Epithelial cell of proximal tubule (primary cell): ENCODE measurements around the gene LYSMD1. TPM values are rescaled to one million over a fixed set of nuclear protein-coding genes. Genes with fewer than 3 reads are reported as not detected.
A peak's percentile ranks its signal among the peaks of the same experiment; 100 is the strongest.

Experiments
- DNase-seq: peaks from one replicate; pipeline ENCODE4 v3.0.0-alpha.2; 2011; ENCODE audit warnings: low read depth
- H3K4me3 ChIP-seq: 2 replicates; pipeline ENCODE4 v1.5.1; 2011; ENCODE audit warnings: low read depth, mild to moderate bottlenecking, low read length
- total RNA-seq: library from RNA; depleted of rRNA; stranded (reverse); fragments of >200 nt; gene quantifications from 2 replicates; pipeline ENCODE4 v1.2.3, GENCODE V29; 2015
- TF ChIP-seq, protein P1 (sequence below): conservative IDR thresholded peaks from 2 replicates; pipeline ENCODE4 v1.5.1; 2012; ENCODE audit warnings: low read depth, mild to moderate bottlenecking, low read length

The LYSMD1 gene
- total RNA-seq, 1 donor from 2014 or later, result 4.5 TPM

DNA sequence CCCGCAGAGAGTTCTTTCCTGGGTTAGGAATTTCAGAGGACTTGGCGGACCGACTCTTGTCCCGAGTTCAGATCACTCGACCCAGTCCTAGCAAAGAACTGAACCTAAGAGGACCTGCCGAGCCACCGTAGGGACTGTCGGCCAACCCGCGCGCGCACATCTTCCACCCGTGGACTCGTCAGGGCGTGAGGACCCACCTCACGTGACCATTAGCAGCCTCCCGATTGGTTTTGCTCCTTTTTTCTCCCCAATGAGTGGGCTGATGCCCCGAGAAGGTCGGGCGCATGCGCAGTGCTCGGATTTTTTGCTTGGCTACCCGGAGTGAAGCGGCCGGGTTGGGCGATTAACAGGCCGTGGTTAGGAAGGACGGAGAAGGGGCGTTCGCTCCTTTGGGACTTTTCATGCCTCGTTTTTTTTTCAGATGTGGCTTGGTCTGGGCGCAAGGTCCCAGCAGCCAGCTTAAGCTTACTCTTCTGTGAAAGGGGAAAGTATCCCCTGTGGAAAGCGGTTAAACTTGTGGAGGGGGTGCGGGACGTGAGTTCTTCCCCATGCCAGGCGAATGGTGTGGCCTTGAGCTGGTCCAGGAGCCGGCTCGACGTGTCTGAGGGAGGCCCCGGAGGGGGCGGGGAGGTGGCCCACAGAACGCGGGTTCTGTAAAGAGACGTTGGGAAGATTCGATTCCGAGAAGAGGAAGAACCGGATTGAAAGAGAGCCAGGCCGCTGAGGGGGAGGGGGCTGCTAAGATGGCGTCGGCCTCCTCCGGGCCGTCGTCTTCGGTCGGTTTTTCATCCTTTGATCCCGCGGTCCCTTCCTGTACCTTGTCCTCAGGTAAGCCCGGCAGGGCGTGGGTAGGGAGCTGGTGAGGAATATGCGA, 32.8 kb upstream of the LYSMD1 start, which contains the start of gene PIP5K1A:
PIP5K1A (plus strand) TSS at position 299 of the 874 bp plus-strand sequence; CDS start at position 744, 445 bp downstream.
- TF ChIP-seq, protein P1, sequence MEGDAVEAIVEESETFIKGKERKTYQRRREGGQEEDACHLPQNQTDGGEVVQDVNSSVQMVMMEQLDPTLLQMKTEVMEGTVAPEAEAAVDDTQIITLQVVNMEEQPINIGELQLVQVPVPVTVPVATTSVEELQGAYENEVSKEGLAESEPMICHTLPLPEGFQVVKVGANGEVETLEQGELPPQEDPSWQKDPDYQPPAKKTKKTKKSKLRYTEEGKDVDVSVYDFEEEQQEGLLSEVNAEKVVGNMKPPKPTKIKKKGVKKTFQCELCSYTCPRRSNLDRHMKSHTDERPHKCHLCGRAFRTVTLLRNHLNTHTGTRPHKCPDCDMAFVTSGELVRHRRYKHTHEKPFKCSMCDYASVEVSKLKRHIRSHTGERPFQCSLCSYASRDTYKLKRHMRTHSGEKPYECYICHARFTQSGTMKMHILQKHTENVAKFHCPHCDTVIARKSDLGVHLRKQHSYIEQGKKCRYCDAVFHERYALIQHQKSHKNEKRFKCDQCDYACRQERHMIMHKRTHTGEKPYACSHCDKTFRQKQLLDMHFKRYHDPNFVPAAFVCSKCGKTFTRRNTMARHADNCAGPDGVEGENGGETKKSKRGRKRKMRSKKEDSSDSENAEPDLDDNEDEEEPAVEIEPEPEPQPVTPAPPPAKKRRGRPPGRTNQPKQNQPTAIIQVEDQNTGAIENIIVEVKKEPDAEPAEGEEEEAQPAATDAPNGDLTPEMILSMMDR, result no peak
- peak; percentile 82 for DNase-seq
- peak within 1 kb of the TSS; percentile 75 for H3K4me3 ChIP-seq

DNA sequence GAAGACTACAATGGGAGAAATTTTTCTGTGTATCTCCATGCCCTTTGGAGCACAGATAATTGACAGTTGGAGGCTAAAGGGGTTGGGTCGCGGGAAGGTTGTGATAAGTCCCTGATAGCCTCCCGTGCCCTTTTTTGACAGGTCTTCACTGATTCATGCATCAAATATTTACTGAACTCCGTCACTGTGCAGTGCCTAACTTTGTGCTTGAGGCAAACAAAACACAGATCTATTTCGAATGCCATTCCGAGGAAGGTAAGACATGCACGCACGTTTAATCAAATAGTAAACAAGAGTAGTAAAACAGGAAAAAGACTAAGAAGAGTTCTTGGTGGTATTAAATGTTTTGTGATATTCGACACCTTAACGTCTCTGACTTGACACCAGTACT, 32.2 kb upstream of the LYSMD1 start:
- TF ChIP-seq, protein P1, result no peak
- peak overlapping the region; percentile 75 for H3K4me3 ChIP-seq
- no peak for DNase-seq

DNA sequence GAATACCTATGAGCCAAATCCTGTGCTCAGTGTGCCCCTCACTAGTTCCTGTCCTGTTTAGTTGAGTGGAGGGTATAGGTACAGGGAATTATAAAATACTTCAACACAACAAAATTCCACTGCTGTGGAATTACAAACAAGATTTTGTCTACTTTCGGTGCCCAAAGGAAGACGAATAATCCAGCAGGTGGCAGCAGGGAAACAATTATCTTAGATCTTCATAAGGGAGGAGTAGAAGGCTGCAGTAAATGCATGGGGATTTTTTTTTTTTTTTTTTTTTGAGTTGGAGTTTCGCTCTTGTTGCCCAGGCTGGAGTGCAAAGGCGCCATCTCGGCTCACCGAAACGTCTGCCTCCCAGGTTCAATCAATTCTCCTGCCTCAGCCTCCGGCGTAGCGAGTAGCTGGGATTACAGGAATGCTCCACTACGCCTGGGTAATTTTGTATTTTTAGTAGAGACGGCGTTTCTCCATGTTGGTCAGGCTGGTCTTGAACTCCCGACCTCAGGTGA, 30.6 kb upstream of the LYSMD1 start:
- TF ChIP-seq, protein P1, result peak; percentile 71
- peak overlapping the region; percentile 50 for H3K4me3 ChIP-seq
- DNase-seq, result peak; percentile 70

DNA sequence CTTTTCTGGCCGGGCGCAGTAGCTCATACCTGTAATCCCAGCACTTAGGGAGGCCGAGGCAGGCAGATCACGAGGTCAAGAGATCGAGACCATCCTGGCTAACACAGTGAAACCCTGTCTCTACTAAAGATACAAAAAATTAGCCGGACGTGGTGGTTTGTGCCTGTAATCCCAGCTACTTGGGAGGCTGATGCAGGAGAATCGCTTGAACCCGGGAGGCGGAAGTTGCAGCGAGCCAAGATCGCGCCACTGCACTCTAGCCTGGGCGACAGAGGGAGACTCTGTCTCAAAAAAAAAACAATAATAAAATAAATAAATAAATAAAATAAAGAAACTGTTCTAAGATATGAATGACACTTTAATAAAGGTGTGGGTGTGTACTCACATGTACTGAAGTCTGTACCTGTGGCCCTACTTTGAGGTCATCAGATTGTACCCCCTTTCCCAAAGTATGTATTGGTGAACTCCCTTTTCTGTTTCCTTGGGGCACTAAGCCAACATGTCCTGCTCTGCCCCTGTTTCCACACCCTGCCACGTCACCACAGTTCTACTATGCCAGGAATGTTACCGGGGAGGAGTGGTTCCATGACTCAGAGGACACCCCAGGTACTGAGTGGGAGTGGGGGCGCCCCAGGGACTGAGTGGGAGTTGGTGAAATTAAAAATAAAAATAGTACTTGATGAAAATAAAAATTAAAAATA, 29.3 kb upstream of the LYSMD1 start:
- peak overlapping the region; percentile 50 for H3K4me3 ChIP-seq
- TF ChIP-seq, protein P1, result peak; percentile 7
- peak; percentile 87 for DNase-seq

DNA sequence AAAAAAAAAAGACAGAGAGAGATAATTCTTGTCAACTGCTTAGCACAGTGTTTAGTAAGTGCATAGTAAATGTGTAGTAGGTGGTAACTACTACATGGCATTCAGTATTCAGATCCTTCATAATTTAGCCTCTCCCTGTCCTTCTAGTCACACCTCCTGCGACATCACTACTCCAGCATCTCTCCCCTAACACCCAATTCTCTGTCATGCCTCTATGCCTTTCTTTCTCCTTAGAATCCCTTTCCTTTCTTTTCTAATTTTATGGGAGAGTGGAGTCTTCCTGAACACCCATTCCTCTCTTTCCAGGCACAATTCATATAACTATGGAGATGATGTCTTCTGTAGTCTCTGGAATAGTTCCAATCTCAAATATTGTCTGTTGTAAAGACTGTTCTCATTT, 28.2 kb upstream of the LYSMD1 start:
- TF ChIP-seq, protein P1, result no peak
- DNase-seq, result no peak
- no peak overlapping the region for H3K4me3 ChIP-seq

DNA sequence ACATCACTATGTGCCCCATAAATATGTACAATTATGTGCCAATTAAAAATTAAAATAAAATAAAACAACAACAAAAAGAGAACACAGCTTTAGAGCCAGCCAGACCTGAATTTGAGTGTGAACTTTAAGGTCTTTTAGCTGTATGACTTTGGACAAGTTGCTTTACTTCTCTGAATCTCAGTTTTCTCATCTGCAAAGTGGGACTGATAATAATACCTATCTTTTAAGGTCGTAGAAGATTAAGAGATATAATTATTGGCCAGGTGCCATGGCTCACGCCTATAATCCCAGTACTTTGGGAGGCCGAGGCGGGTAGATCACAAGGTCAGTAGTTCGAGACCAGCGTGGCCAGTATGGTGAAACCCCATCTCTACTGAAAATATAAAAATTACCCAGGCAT, 27.6 kb upstream of the LYSMD1 start:
- TF ChIP-seq, protein P1, result no peak
- no peak overlapping the region for H3K4me3 ChIP-seq
- DNase-seq, result no peak
